Suppressor macrophage treated with lipopolysaccharide for 1 hour (primary cell): ENCODE data around the gene MYRF.
A peak's percentile ranks its signal among the peaks of the same experiment; 100 is the strongest.

Experiments
- DNase-seq, 3 donors: peaks; one replicate each; pipeline ENCODE4 v3.0.0-alpha.2; 2020 to 2022

MYRF gene

GRCh38 chr11:61799665-61800284, 47.3 kb downstream of the MYRF start:
- DNase-seq, result no peak

- no peak for DNase-seq
Measured at GRCh38 chr11:61800331-61801281, 48.2 kb downstream of the MYRF start.

- DNase-seq, result no peak
Measured at GRCh38 chr11:61802605-61803004, 50.2 kb downstream of the MYRF start.

- DNase-seq, result no peak
Measured at GRCh38 chr11:61803889-61804647, 51.6 kb downstream of the MYRF start.

GRCh38 chr11:61805146-61805545, 52.7 kb downstream of the MYRF start:
- DNase-seq, result no peak

GRCh38 chr11:61806785-61807184, 54.3 kb downstream of the MYRF start:
- no peak for DNase-seq

- no peak for DNase-seq
Measured at GRCh38 chr11:61810671-61811175, 58.3 kb downstream of the MYRF start.

- DNase-seq, result no peak
Measured at GRCh38 chr11:61811831-61812230, 59.4 kb downstream of the MYRF start.

GRCh38 chr11:61812736-61813411, 60.4 kb downstream of the MYRF start:
- no peak for DNase-seq

GRCh38 chr11:61814247-61814957, 62.0 kb downstream of the MYRF start:
- peak; percentile 59 to 64 (median 63) for DNase-seq

- peak; percentile 99 for DNase-seq
Measured at GRCh38 chr11:61814958-61815789, 62.7 kb downstream of the MYRF start.

GRCh38 chr11:61815790-61816735, 63.6 kb downstream of the MYRF start:
- peak; percentile 33 to 64 (median 47) for DNase-seq

GRCh38 chr11:61816736-61817455, 64.5 kb downstream of the MYRF start, which contains the start of gene FADS1:
TSS of gene FADS1 (minus strand) at chr11:61817003. CDS start at chr11:61816929, 74 bp downstream.
- peak; percentile 97 to 99 (median 98) for DNase-seq

- no peak for DNase-seq
Measured at GRCh38 chr11:61817471-61818202, 65.2 kb downstream of the MYRF start.

GRCh38 chr11:61820174-61820573, 67.7 kb downstream of the MYRF start:
- peak in 2 of 3 donors; percentile 22 for DNase-seq

- DNase-seq, result peak; percentile 61 to 81 (median 62)
Measured at GRCh38 chr11:61826930-61827570, 74.6 kb downstream of the MYRF start.

- DNase-seq, result peak; percentile 90 to 98 (median 94)
Measured at GRCh38 chr11:61827571-61828378, 75.3 kb downstream of the MYRF start, which contains the start of gene FADS2. TSS of gene FADS2 (plus strand) at chr11:61828300. CDS start at chr11:61828391, 91 bp downstream.
